GM21737 (cell line): ENCODE results near the gene SLC5A5.
"Not testable (repeated sequence)": the region's sequence is repeated elsewhere in the genome, so short reads cannot be mapped to it uniquely, and the experiment has no call there.

Experiments used
- ATAC-seq: cut with Tn5 transposase; IDR thresholded peaks from one replicate; pipeline ENCODE4 v1.9.1; 2021; ENCODE audit warnings: mild to moderate bottlenecking, moderate library complexity; ENCODE audit not compliant: unreplicated experiment

SLC5A5 gene

DNA sequence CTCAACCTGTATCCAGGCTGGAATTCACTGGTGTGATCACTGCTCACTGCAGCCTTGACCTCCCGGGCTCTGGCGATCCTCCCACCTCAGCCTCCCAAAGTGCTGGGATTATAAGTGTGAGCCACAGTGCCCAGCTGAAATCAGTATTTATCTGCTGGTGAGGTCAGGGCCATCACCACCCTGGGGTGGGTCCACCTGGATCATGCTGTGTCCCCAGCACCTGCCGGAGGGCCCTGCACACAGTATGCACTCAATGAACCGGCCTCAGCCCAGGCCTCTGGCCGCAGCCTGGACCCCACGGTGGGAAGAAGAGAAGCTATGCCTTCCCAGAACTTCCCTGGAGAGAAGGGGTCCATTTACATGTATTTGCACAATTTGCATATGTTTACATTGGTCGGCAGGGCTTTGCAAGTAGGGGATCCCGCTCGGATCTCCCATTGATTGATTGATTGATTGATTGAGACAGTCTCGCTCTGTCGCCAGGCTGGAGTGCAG lies 2.6 kb upstream of the SLC5A5 start:
- no peak for ATAC-seq

DNA sequence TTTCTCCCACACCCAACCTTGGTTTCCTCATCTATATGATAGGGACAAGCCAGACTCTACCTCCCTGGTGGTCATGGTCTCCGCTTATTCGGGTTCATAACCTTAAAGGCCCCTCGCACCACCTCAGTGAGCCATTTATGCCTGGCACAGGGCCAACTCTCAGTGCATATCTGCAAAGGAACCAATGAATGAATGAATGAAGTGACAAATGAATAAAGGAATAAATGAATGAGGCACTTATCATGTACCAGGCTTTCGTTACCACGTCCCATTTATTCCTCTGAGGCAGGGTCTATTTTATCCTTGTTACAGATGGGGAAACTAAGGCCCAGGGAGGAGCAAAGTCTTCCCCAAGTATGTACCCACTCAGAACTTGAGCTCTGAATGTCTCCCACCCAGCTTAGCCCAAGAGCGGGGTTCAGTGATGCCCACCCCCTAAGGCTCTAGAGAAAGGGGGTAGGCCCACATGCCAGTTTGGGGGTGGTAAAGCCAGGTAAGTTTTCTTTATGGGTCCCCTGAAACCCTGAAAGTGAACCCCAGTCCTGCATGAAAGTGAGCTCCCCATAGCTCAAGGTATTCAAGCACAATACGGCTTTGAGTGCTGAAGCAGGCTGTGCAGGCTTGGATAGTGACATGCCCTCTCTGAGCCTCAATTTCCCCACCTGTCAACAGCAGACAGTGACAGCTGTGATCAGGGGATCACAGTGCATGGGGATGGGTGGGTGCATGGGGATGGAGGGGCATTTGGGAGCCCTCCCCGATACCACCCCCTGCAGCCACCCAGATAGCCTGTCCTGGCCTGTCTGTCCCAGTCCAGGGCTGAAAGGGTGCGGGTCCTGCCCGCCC lies 490 bp upstream of the SLC5A5 start:
- no peak for ATAC-seq

DNA sequence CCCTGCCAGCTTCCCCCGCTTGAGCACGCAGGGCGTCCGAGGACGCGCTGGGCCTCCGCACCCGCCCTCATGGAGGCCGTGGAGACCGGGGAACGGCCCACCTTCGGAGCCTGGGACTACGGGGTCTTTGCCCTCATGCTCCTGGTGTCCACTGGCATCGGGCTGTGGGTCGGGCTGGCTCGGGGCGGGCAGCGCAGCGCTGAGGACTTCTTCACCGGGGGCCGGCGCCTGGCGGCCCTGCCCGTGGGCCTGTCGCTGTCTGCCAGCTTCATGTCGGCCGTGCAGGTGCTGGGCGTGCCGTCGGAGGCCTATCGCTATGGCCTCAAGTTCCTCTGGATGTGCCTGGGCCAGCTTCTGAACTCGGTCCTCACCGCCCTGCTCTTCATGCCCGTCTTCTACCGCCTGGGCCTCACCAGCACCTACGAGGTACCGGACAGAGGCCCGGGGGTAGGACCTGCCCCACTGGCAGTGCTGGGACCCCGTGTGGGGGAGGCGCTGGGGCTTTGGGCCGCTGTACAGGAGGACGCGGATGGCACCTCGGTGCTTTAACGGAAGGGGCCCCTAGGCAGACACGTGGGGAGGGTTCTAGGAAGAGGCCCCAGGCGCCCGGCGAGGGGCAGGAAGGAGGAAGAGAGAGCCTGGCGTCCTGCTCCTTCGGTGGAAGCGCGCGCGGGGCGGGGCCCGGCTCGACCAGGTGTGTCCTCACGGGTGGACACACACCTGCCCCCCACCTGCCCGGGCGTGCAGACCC lies 681 bp downstream of the SLC5A5 start:
- no peak for ATAC-seq

DNA sequence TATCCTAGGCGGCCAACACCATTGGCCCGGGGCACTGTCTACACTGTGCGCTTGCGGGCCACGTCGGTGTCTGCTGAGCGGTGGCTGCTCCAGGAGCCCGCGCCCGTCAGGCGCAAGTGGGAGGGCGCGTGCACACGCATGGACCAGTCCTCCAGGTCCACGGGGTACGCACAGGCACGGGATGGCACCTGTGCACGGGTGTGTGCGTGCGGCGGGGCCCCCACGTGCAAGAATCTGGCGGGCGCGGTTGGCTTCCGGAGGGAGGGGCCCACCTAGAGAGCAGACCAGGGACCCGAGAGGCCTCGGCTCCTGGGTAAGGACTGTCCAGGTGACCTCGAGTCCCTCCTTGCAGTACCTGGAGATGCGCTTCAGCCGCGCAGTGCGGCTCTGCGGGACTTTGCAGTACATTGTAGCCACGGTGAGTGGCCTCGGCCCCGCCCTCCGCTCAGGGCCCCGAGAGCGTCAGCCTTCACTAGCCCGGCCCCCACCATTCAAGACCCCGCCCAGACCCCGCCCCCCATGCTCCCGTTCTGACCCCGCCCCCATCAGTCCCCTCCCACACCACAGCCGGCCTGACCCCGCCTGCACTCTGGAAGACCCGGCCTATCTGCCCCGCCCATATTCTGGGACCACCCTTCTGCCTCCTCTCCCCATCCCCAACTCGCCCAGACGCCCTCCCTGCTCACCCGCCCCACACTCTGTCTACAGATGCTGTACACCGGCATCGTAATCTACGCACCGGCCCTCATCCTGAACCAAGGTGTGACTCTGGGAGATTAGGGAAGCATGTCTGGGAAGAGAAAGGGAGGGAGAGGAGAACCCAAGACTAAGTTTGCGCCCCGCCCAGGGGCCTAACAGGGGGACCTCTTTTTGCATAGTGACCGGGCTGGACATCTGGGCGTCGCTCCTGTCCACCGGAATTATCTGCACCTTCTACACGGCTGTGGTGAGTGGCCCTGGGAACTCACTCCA lies 2.3 kb downstream of the SLC5A5 start:
- ATAC-seq: no peak

DNA sequence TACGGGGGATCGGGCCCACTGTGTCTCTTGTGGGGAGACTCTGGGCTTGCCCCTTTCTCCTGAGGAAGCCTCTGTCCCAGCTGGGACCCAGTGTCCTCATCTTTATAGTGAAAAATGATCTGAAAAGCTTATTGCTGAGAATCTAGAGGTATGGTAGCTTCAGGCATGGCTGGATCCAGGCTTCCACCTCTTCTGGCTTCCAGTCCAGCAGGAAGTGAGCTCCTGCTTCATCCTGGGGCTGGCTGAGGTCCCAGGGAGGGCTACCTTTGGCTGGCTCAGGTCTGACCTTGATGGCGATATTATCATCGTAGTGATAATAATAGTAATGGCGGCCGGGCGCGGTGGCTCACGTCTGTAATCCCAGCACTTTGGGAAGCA lies 3.0 kb downstream of the SLC5A5 start:
- ATAC-seq: no peak

DNA sequence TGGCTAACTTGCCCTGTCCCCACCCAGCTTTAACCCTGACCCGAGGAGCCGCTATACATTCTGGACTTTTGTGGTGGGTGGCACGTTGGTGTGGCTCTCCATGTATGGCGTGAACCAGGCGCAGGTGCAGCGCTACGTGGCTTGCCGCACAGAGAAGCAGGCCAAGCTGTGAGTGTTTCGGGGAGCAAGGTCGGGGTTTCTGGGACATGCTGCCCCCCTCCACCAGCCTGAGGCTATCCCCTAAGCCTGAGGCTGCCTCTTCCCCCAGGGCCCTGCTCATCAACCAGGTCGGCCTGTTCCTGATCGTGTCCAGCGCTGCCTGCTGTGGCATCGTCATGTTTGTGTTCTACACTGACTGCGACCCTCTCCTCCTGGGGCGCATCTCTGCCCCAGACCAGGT lies 6.0 kb downstream of the SLC5A5 start:
- ATAC-seq: no peak

DNA sequence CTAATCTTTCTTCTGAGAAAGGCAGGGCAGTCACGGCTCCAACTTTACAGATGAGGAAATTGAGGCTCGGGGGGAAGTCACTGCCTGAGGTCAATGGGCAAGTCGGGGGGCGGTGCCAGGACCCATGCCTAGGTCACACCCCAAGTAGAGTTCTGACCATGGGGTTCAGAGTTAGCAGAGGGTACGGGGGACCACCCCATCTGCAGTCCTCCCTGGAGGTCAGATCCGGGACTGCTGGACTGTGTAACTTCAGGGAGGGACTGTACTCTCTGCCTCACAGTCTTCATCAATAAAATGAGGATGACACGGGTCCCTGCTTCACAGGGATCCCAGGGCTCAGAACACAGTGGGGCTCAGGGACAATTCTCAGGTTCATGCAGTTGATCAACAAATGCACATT lies 7.7 kb downstream of the SLC5A5 start:
- no peak for ATAC-seq

DNA sequence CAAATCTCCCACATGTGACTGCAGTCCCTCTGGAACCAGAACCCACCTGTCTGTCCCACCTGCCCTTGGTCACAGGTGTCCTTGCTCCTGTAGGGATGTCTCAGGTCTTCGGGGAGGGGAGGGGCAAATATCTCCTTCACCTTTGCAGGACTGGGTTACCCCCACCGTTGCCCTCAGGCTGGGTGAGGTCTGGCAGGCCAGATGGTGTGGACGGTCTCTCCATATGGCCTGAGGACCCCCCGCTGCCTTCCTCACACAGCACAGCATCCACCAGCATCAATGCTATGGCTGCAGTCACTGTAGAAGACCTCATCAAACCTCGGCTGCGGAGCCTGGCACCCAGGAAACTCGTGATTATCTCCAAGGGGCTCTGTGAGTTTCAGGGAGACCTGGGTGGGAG lies 10.0 kb downstream of the SLC5A5 start:
- no peak for ATAC-seq

DNA sequence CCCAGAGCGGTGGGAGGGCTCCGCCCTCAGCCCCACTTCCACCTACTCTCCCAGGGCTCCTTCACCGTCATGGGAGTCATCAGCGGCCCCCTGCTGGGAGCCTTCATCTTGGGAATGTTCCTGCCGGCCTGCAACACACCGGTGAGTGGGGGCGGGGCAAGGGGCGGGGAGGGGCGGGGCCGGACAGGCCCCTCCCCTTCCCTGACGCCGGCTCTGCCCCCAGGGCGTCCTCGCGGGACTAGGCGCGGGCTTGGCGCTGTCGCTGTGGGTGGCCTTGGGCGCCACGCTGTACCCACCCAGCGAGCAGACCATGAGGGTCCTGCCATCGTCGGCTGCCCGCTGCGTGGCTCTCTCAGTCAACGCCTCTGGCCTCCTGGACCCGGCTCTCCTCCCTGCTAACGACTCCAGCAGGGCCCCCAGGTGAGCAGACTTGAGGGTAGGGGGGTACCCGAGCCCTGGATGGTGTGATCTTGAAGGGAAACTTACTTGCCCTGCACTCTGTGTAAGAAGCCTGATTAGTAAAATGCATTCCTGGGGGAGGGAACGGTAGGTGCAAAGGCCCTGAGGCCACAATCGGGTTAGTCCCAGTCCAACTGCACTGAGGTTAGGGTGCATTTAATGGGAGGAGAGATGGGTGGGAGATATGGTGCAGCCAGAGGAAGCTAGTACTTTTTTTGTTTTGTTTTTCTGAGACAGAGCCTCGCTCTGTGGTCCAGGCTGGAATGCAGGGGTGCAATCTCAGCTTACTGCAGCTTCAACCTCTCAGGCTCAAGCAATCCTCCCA lies 12.1 kb downstream of the SLC5A5 start:
- ATAC-seq: no peak

DNA sequence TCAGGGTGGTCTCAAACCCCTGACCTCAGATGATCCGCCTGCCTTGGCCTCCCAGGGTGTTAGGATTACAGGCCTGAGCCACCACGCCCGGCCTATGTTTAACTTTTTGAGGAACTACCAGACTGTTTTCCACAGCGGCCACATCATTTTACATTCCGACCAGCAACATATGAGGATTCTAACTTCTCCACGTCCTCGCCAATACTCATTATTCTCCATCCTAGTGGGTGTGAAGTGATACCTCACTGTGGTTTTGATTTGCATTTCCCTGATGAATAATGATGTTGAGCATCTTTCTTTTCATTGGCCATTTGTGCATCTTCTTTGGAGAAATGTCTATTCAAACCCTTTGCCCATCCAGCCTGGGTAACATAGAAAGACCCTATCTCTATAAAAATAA lies 14.8 kb downstream of the SLC5A5 start:
- ATAC-seq: no peak

DNA sequence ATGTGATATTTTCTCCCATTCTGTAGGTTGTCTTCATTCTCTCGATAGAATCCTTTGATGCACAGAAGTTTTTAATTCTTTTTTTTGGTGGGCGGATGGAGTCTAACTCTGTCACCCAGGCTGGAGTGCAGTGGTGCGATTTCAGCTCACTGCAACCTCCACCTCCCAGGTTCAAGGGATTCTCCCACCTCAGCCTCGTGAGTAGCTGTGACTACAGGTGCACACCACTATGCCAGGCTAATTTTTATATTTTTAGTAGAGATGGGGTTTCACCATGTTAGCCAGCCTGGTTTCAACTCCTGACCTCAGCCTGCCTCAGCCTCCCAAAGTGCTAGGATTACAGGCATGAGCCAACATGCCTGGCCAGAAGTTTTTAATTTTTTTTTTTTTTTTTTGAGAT lies 15.5 kb downstream of the SLC5A5 start:
- not testable (repeated sequence) for ATAC-seq

DNA sequence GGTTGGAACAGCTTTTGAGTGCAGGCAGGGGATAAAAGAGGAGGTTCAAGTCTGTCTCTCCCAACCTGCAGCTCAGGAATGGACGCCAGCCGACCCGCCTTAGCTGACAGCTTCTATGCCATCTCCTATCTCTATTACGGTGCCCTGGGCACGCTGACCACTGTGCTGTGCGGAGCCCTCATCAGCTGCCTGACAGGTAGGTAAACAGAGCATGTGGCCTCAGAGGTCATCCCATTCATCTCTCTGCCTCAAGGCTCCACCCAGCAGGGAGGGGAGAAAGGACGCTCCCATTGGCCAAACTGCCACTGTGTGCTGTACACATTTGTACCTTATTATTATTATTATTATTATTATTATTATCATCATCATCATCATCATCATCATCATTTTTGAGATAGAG lies 16.5 kb downstream of the SLC5A5 start:
- no peak for ATAC-seq

DNA sequence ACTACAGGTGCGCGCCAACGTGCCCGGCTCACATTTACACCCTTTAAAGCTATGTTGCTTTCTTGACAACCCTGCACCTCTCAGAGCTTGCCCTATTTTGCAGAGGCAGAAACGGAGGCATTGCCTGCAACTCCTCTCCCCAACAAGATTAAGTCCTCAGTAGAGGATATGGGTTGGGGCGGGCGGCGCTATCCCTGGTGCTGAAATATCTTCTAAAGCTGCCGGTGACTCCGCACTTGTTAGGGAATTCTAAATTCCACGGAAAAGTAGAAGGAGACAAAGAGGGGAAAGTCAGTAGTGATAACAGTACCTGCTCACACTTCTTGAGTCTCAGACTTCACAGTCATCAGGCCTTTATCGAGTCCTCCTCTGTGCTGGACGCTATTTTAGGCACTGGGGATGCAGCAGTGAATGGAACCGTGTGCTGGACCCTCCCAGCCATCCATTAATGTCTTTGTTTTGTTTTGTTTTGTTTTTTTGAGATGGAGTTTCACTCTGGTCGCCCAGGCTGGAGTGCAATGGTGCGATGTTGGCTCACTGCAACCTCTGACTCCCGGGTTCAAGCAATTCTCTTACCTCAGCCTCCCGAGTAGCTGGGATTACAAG lies 18.0 kb downstream of the SLC5A5 start:
- ATAC-seq: no peak

DNA sequence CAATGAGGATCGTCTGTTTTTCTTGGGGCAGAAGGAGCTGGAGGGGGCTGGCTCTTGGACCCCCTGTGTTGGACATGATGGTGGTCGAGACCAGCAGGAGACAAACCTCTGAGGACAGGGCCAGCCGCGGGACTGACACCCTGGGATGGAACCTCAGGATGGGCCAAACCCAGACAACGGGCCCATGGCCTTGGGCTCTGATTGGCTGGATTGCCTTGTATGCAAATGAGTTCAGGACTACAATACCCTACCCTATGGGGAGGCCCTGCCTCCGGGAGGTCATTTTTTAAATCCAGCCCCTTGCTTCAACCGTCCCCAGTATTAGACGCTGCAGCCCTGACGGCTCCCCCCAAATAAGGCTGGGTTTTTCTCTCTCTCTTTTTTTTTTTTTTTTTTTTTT lies 22.0 kb downstream of the SLC5A5 start:
- no peak for ATAC-seq

DNA sequence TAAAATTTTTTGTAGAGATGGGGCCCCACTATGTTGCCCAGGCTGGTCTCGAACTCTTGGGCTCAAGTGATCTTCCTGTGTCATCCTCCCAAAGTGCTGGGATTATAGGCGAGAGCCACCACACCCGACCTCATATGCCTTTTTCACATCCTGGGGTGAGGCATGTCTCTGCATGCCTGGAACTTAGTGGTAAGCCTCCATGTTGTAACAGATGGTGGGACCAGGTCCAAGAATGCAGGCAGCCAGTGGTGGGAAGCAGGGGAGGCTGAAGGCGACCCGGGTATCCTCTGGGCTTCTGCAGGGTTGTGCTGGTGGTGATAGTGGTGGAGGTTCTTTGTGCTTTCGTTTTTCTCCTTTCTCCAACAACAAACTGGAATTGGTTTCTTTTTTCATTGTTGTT lies 31.0 kb downstream of the SLC5A5 start:
- ATAC-seq: no peak

DNA sequence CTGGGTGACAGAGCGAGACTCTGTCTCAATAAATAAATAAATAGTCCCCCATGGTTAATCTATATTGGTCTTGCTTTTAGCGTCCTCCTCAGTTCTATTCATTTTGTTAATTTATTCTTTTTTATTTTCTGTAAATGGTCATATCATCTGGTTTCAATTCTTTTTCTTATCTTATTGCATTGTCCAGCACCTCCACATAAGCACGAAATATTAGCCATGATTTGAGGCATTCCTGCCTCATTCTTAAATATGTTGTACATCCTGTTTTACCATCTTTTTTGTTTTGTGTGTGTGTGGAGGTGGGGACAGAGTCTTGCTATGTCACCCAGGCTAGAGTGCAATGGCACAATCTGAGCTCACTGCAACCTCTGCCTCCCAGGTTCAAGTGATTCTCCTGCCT lies 36.5 kb downstream of the SLC5A5 start:
- ATAC-seq: no peak

DNA sequence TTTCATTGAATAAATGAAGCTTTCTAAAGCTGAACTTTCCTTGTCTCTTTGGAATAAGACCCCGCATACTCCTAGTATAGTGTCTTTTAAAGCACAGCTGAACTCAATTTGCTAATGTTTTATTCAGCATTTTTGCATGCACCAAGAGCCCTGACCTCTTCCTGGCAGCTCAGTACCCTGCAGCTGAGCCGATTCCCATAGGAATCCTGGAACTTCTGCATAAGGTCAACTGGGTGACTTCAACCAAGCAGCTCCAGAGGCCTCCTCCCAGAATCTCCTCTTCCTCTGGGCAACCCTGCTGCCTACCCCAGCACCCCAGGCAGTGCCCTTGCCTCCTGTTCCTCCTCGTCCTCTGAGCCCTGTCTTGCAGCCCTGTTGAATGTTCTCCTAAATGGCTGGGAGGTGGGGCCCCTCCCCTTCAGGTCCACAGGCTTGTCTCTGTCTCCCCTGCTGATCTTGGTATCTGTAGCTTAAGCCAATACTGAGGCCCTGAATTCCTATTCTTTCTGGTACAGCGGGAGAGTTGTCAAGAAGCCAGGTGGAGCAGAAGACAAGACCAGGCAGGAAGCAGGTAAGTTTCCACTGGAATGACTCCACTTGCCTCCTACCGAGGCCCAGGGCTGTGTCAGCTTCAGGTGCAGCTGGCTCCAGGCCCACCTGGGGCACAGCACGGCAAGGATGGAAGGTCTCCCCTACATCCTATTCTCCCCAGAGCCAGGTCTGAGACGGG lies 37.4 kb downstream of the SLC5A5 start:
- ATAC-seq: no peak

DNA sequence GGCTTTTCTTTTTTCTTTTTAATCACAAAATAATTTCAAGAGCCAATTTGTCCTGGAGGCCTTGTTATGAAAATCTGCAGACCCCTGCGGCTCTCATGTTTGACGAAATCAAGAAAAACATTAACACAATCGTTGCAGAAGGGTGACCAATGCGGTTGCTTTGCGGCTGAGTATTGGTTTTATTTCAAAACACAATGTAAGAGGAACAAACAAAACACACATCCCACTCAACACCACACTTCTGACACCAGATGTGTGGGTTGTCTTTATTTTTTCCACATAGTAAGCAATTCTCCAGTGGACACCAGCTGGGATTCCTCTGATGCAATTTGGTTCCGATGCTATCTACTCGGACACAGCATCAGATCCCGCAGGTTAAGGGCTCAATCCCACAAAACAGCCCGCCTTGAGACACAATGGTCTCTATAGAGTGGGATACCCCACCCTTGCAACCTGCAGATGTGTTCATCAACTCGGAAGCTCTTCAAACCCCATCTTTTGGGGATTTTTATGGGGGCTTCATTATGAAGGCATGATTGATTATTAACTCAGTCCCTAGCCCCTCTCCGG lies 39.1 kb downstream of the SLC5A5 start:
- no peak for ATAC-seq
